HG02973 (cell line): Measurements from ENCODE around the gene RBM33.

Experiments
- ATAC-seq: cut with Tn5 transposase; IDR thresholded peaks from one replicate; pipeline ENCODE4 v1.9.1; 2021; ENCODE audit warnings: moderate library complexity; ENCODE audit not compliant: unreplicated experiment

RBM33 gene

GRCh38 chr7:155722118-155722517 is 77.7 kb downstream of the RBM33 start:
- peak; percentile 43 for ATAC-seq

GRCh38 chr7:155722936-155723335 is 78.5 kb downstream of the RBM33 start:
- no peak for ATAC-seq

- ATAC-seq = peak; percentile 69
Measured at GRCh38 chr7:155724327-155725005, 80.0 kb downstream of the RBM33 start.

- ATAC-seq = no peak
Measured at GRCh38 chr7:155725006-155725355, 80.5 kb downstream of the RBM33 start.

- no peak for ATAC-seq
Measured at GRCh38 chr7:155727616-155728015, 83.2 kb downstream of the RBM33 start.

GRCh38 chr7:155728116-155728515 is 83.7 kb downstream of the RBM33 start:
- ATAC-seq = no peak

- ATAC-seq = no peak
Measured at GRCh38 chr7:155729847-155730246, 85.4 kb downstream of the RBM33 start.

- no peak for ATAC-seq
Measured at GRCh38 chr7:155731380-155731779, 86.9 kb downstream of the RBM33 start.

- no peak for ATAC-seq
Measured at GRCh38 chr7:155731871-155732270, 87.4 kb downstream of the RBM33 start.

GRCh38 chr7:155732286-155732685 is 87.8 kb downstream of the RBM33 start:
- ATAC-seq = no peak

- ATAC-seq = no peak
Measured at GRCh38 chr7:155733582-155734444, 89.4 kb downstream of the RBM33 start.

- ATAC-seq = no peak
Measured at GRCh38 chr7:155734445-155734809, 90.0 kb downstream of the RBM33 start.

GRCh38 chr7:155735442-155736115 is 91.1 kb downstream of the RBM33 start:
- no peak for ATAC-seq

GRCh38 chr7:155737590-155737989 is 93.1 kb downstream of the RBM33 start:
- ATAC-seq = no peak

GRCh38 chr7:155738104-155738503 is 93.6 kb downstream of the RBM33 start:
- no peak for ATAC-seq

GRCh38 chr7:155738652-155739537 is 94.4 kb downstream of the RBM33 start:
- peak; percentile 65 for ATAC-seq

GRCh38 chr7:155739538-155740143 is 95.2 kb downstream of the RBM33 start:
- no peak for ATAC-seq

GRCh38 chr7:155741082-155741481 is 96.6 kb downstream of the RBM33 start:
- ATAC-seq = no peak

GRCh38 chr7:155741805-155742204 is 97.3 kb downstream of the RBM33 start:
- no peak for ATAC-seq

GRCh38 chr7:155743177-155743576 is 98.7 kb downstream of the RBM33 start:
- no peak for ATAC-seq
